ENCODE results near the gene PKIB.

DNA sequence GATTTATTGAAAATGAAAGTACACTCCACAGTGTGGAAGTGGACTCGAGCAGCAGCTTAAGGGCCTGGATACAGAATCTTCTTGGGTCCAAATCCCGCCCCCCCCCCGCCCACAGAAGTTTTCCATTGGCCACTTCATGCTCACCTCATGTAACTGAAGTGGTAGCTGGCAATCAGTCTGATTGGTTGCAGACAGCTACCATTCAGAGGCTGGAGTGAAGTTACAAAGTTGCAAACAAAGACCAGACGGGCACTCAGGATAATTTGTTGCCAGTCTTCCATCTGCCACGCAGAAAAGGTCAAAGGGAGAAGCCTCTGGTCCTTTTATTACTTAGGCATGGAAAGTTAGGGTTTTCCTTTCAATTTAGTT lies 143.5 kb downstream of the PKIB start:
- TF ChIP-seq POLR2AphosphoS2 (conservative IDR thresholded peaks at IDR 0.05; ENCODE audit: low read length) (no peak), TP53 (CRISPR knock-in tag; IDR thresholded peaks at IDR 0.05) (no peak), EP300 (IDR thresholded peaks at IDR 0.05) (no peak), HDAC2 (IDR thresholded peaks at IDR 0.05) (no peak), BHLHE40 (IDR thresholded peaks at IDR 0.05; ENCODE audit: low read depth, low read length) (no peak), NR3C1 (IDR thresholded peaks at IDR 0.05) (no peak), POLR2A (IDR thresholded peaks at IDR 0.05; ENCODE audit: low read length) (no peak), ZC3H11A (IDR thresholded peaks at IDR 0.05) (no peak)
- TF ChIP-seq, protein P1, sequence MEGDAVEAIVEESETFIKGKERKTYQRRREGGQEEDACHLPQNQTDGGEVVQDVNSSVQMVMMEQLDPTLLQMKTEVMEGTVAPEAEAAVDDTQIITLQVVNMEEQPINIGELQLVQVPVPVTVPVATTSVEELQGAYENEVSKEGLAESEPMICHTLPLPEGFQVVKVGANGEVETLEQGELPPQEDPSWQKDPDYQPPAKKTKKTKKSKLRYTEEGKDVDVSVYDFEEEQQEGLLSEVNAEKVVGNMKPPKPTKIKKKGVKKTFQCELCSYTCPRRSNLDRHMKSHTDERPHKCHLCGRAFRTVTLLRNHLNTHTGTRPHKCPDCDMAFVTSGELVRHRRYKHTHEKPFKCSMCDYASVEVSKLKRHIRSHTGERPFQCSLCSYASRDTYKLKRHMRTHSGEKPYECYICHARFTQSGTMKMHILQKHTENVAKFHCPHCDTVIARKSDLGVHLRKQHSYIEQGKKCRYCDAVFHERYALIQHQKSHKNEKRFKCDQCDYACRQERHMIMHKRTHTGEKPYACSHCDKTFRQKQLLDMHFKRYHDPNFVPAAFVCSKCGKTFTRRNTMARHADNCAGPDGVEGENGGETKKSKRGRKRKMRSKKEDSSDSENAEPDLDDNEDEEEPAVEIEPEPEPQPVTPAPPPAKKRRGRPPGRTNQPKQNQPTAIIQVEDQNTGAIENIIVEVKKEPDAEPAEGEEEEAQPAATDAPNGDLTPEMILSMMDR (IDR thresholded peaks at IDR 0.05), result no peak
- TF ChIP-seq, protein P2, sequence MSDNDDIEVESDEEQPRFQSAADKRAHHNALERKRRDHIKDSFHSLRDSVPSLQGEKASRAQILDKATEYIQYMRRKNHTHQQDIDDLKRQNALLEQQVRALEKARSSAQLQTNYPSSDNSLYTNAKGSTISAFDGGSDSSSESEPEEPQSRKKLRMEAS (IDR thresholded peaks at IDR 0.05), result no peak
- TF ChIP-seq, protein P3, sequence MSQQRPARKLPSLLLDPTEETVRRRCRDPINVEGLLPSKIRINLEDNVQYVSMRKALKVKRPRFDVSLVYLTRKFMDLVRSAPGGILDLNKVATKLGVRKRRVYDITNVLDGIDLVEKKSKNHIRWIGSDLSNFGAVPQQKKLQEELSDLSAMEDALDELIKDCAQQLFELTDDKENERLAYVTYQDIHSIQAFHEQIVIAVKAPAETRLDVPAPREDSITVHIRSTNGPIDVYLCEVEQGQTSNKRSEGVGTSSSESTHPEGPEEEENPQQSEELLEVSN (IDR thresholded peaks at IDR 0.05; ENCODE audit: borderline replicate concordance, low read depth), result no peak

All from A549 (cell line).